Smooth muscle cell (in vitro differentiated cells): Measurements from ENCODE around the gene GPC6. TPM values are rescaled to one million over a fixed set of nuclear protein-coding genes. Genes with fewer than 3 reads are reported as not detected.
"Not testable (repeated sequence)": the region's sequence is repeated elsewhere in the genome, so short reads cannot be mapped to it uniquely, and the experiment has no call there.

Experiments used
- DNase-seq: peaks from one replicate; lab custom pipeline; 2025; ENCODE audit not compliant: unreplicated experiment; lab: John Stamatoyannopoulos, UW
- H2AFZ ChIP-seq: fragments of 200-600 bp; sonication (generic); 2 replicates; pipeline ENCODE4 v1.6.0; 2016; ENCODE audit warnings: antibody characterized with exemption, low read depth, mild to moderate bottlenecking
- H3F3A ChIP-seq: fragments of 200-600 bp; sonication (generic); 2 replicates; pipeline ENCODE4 v1.6.0; 2017; ENCODE audit warnings: antibody characterized with exemption, low read depth
- H3K27ac ChIP-seq: fragments of 200-600 bp; sonication (generic); 2 replicates; pipeline ENCODE4 v1.5.1; 2016; ENCODE audit warnings: low read depth, mild to moderate bottlenecking
- H3K27me3 ChIP-seq: fragments of 200-600 bp; sonication (generic); 2 replicates; pipeline ENCODE4 v1.6.1; 2016; ENCODE audit warnings: low read depth, mild to moderate bottlenecking
- H3K36me3 ChIP-seq: fragments of 200-600 bp; sonication (generic); 2 replicates; pipeline ENCODE4 v1.5.1; 2016; ENCODE audit warnings: low read depth
- H3K4me1 ChIP-seq: fragments of 200-600 bp; sonication (generic); 2 replicates; pipeline ENCODE4 v1.5.1; 2016; ENCODE audit warnings: low read depth
- H3K4me2 ChIP-seq: fragments of 200-600 bp; sonication (generic); 2 replicates; pipeline ENCODE4 v1.6.0; 2016; ENCODE audit warnings: mild to moderate bottlenecking
- H3K4me3 ChIP-seq: fragments of 200-600 bp; sonication (generic); 2 replicates; pipeline ENCODE4 v1.5.1; 2016; ENCODE audit warnings: mild to moderate bottlenecking
- H3K79me2 ChIP-seq: fragments of 200-600 bp; sonication (generic); 2 replicates; pipeline ENCODE4 v1.6.0; 2016; ENCODE audit warnings: low read depth, mild to moderate bottlenecking
- H3K9ac ChIP-seq: fragments of 200-600 bp; sonication (generic); 2 replicates; pipeline ENCODE4 v1.6.0; 2016; ENCODE audit warnings: low read depth
- H3K9me3 ChIP-seq: fragments of 200-600 bp; sonication (generic); replicated peaks from 2 replicates; pipeline ENCODE4 v1.5.1; 2016; ENCODE audit warnings: low read depth
- H4K20me1 ChIP-seq: fragments of 200-600 bp; sonication (generic); 2 replicates; pipeline ENCODE4 v1.6.0; 2016; ENCODE audit warnings: low read depth
- CTCF ChIP-seq: fragments of 200-600 bp; sonication (generic); IDR thresholded peaks from 2 replicates; pipeline ENCODE4 v1.5.1; 2017; ENCODE audit warnings: borderline replicate concordance, mild to moderate bottlenecking, antibody characterized with exemption; ENCODE audit not compliant: insufficient read depth, poor library complexity, severe bottlenecking
- WGBS: methylation state at CpG from one replicate; pipeline ENCODE4 v1.1.7; 2016; ENCODE audit warnings: low lambda C conversion rate; 5-methylcytosine and 5-hydroxymethylcytosine counted together
- polyA plus RNA-seq: library from polyadenylated mRNA; unstranded; fragments of >200 nt; fragmentation: Nextera tagmentation; extraction: Ambion mirVana; gene quantifications from 2 replicates; pipeline ENCODE4 v1.2.1, GENCODE V29; 2016
- total RNA-seq: library from RNA; depleted of rRNA; stranded (reverse); fragments of >200 nt; gene quantifications from 2 replicates; pipeline ENCODE4 v1.2.3, GENCODE V29; 2014

GPC6 gene
- total and polyA plus RNA-seq, 2 experiments from 2014 or later, result 19.7 to 68.5 TPM

- peak overlapping the region; percentile 9 for H3K27ac ChIP-seq
- peaks cover 18% of the 10 kb centered on the region for H4K20me1 ChIP-seq
- peaks cover 26% of the 10 kb centered on the region for H3K79me2 ChIP-seq
- H3K9ac ChIP-seq, result no peak overlapping the region
- no peak overlapping the region for H3K4me2 ChIP-seq
- H3F3A ChIP-seq, result no peaks in the 10 kb centered on the region
- no peak overlapping the region for H3K4me3 ChIP-seq
- DNase-seq, result no peak
- H3K36me3 ChIP-seq, result no peaks in the 10 kb centered on the region
- no peaks in the 10 kb centered on the region for H3K4me1 ChIP-seq
- no peaks in the 10 kb centered on the region for H3K27me3 ChIP-seq
- no peak for TF ChIP-seq CTCF
- H2AFZ ChIP-seq, result no peak overlapping the region
- 60% methylated on average over 3 of the region's 3 CpGs for WGBS
- no peaks in the 10 kb centered on the region for H3K9me3 ChIP-seq
These were observed 94.3 kb downstream of the GPC6 start for GRCh38 chr13:93320942-93321341.

- not testable (repeated sequence) for H3K4me3 ChIP-seq, H3K4me2 ChIP-seq, H3F3A ChIP-seq, H3K4me1 ChIP-seq, H3K9ac ChIP-seq, H3K9me3 ChIP-seq, H3K36me3 ChIP-seq, H3K27me3 ChIP-seq, DNase-seq, H2AFZ ChIP-seq, H3K27ac ChIP-seq
- 100% methylated on average over 1 of the region's 1 CpG for WGBS
- peaks cover 26% of the 10 kb centered on the region for H3K79me2 ChIP-seq
- peaks cover 24% of the 10 kb centered on the region for H4K20me1 ChIP-seq
These were observed 97.3 kb downstream of the GPC6 start for GRCh38 chr13:93323880-93324279.

- no peak for TF ChIP-seq CTCF
- Histone ChIP-seq H4K20me1 (peaks cover 31% of the 10 kb centered on the region), H3K27me3 (no peaks in the 10 kb centered on the region), H3K9me3 (no peaks in the 10 kb centered on the region), H3K4me2 (no peak overlapping the region), H3K36me3 (no peaks in the 10 kb centered on the region), H3K79me2 (peaks cover 29% of the 10 kb centered on the region), H3K9ac (no peak overlapping the region), H2AFZ (no peak overlapping the region), H3K27ac (no peak overlapping the region), H3F3A (no peaks in the 10 kb centered on the region), H3K4me1 (no peaks in the 10 kb centered on the region), H3K4me3 (no peak overlapping the region)
- WGBS, result 72% methylated on average over 1 of the region's 1 CpG
- no peak for DNase-seq
These were observed 99.0 kb downstream of the GPC6 start for GRCh38 chr13:93325303-93326233.

- Histone ChIP-seq H3K36me3 (no peaks in the 10 kb centered on the region), H3K4me2 (no peak overlapping the region), H3K27ac (no peak overlapping the region), H2AFZ (no peak overlapping the region), H3K79me2 (peaks cover 24% of the 10 kb centered on the region), H3K4me1 (no peaks in the 10 kb centered on the region), H3K9ac (no peak overlapping the region), H3F3A (no peaks in the 10 kb centered on the region), H3K4me3 (no peak overlapping the region), H3K27me3 (no peaks in the 10 kb centered on the region), H3K9me3 (no peaks in the 10 kb centered on the region), H4K20me1 (peaks cover 36% of the 10 kb centered on the region)
- no peak for DNase-seq
- 96% methylated on average over 5 of the region's 5 CpGs for WGBS
- no peak for TF ChIP-seq CTCF
These were observed 99.7 kb downstream of the GPC6 start for GRCh38 chr13:93326234-93326811.
